Esophagus muscularis mucosa (tissue), 4 donors: ENCODE measurements around the gene CDKN2C. TPM values are rescaled to one million over a fixed set of nuclear protein-coding genes. Genes with fewer than 3 reads are reported as not detected.

Experiments
- DNase-seq: peaks from one replicate; pipeline ENCODE4 v3.0.0-alpha.2; 2017; ENCODE audit errors: extremely low spot score
- H3K27ac ChIP-seq, 4 donors: fragments of 200-600 bp; sonication (generic); replicated peaks in 1 of 4; 1 replicate in 3 of 4; 2 replicates in 1 of 4; pipeline ENCODE4 v1.5.1; 2016 to 2019; ENCODE audit warnings: mild to moderate bottlenecking in 1 of 4
- H3K27me3 ChIP-seq, 4 donors: fragments of 200-600 bp; sonication (generic); one replicate each; pipeline versions ENCODE4 v1.5.1 to v1.6.0; 2016 to 2019
- H3K36me3 ChIP-seq, 4 donors: fragments of 200-600 bp; sonication (generic); one replicate each; pipeline ENCODE4 v1.5.1; 2016 to 2019
- H3K4me1 ChIP-seq, 4 donors: fragments of 200-600 bp; sonication (generic); one replicate each; pipeline ENCODE4 v1.5.1; 2016 to 2019
- H3K4me3 ChIP-seq, 4 donors: fragments of 200-600 bp; sonication (generic); 1 replicate in 2 of 4; 2 replicates in 2 of 4; pipeline ENCODE4 v1.5.1; 2016 to 2019; ENCODE audit warnings: mild to moderate bottlenecking in 4 of 4, moderate library complexity in 1 of 4
- H3K9me3 ChIP-seq, 4 donors: fragments of 200-600 bp; sonication (generic); 1 replicate in 3 of 4; 2 replicates in 1 of 4; pipeline ENCODE4 v1.5.1; 2016 to 2019
- CTCF ChIP-seq, 3 experiments: fragments of 200-600 bp in 2 of 3; fragments of 450-650 bp in 1 of 3; sonication (generic) in 2 of 3; IDR thresholded peaks; one replicate each; pipeline ENCODE4 v1.5.1; 2017 to 2019; ENCODE audit warnings: antibody characterized with exemption in 3 of 3, mild to moderate bottlenecking in 2 of 3, moderate library complexity in 1 of 3
- EP300 ChIP-seq: sonication (generic); formaldehyde crosslinking; IDR thresholded peaks from one replicate; pipeline ENCODE4 v1.6.1; 2017; ENCODE audit warnings: antibody characterized with exemption
- POLR2A ChIP-seq: fragments of 450-650 bp; IDR thresholded peaks from one replicate; pipeline ENCODE4 v1.6.1; 2017; ENCODE audit warnings: antibody characterized with exemption, moderate library complexity, mild to moderate bottlenecking, low read depth
- POLR2AphosphoS5 ChIP-seq, 2 donors: sonication (generic); formaldehyde crosslinking; IDR thresholded peaks; one replicate each; pipeline ENCODE4 v1.6.1; 2017; ENCODE audit warnings: antibody characterized with exemption in 2 of 2
- WGBS: methylation state at CpG from one replicate; pipeline ENCODE4 v1.1.5; 2018; 5-methylcytosine and 5-hydroxymethylcytosine counted together
- intact Hi-C: fragments of 100-400 bp; cut with DNase I; formaldehyde crosslinking; loops from one replicate; pipeline ENCODE4 v1.15.1; 2023
- total RNA-seq, 4 donors: library from RNA; depleted of rRNA; stranded (reverse); fragments of >200 nt; gene quantifications; one replicate each; pipeline versions ENCODE4 v1.1.0 to v1.2.1, GENCODE V29; 2016

CDKN2C gene
- total RNA-seq, 4 donors from 2014 or later = 20.4 to 37.4 (median 27.0) TPM

GRCh38 chr1:50974618-50974935, 4.5 kb downstream of the CDKN2C start:
- DNase-seq = no peak
- TF ChIP-seq POLR2AphosphoS5 (IDR thresholded peaks at IDR 0.05) (no peak), CTCF (IDR thresholded peaks at IDR 0.05) (no peak), POLR2A (no peak), EP300 (no peak)
- 59% methylated on average over 1 of the region's 1 CpG for WGBS
- intact Hi-C loops = no loop called here
- H3K4me1 ChIP-seq = peaks cover 0 to 40% (median 23%) of the 10 kb centered on the region in 4 donors
- H3K4me3 ChIP-seq = no peak overlapping the region
- H3K27ac ChIP-seq = peak overlapping the region; percentile 28 to 99 (median 82)
- H3K27me3 ChIP-seq = no peaks in the 10 kb centered on the region
- H3K9me3 ChIP-seq = no peaks in the 10 kb centered on the region
- H3K36me3 ChIP-seq = peaks cover 0 to 5% (median 0%) of the 10 kb centered on the region in 4 donors

GRCh38 chr1:50975436-50975835, 5.4 kb downstream of the CDKN2C start:
- intact Hi-C loops = no loop called here

GRCh38 chr1:50976111-50976889, 6.3 kb downstream of the CDKN2C start:
- 59% methylated on average over 19 of the region's 19 CpGs for WGBS
- H3K4me1 ChIP-seq = peaks cover 0 to 50% (median 30%) of the 10 kb centered on the region in 4 donors

More at GRCh38 chr1:50975436-50975835, 5.4 kb downstream of the CDKN2C start:
- Histone ChIP-seq H3K36me3 (peaks cover 0 to 5% (median 0%) of the 10 kb centered on the region in 4 donors), H3K4me3 (no peak overlapping the region), H3K27ac (peak overlapping the region; percentile 95 to 100 (median 98)), H3K4me1 (peaks cover 0 to 48% (median 26%) of the 10 kb centered on the region in 4 donors), H3K9me3 (no peaks in the 10 kb centered on the region), H3K27me3 (no peaks in the 10 kb centered on the region)
- TF ChIP-seq POLR2AphosphoS5 (IDR thresholded peaks at IDR 0.05) (no peak), CTCF (IDR thresholded peaks at IDR 0.05) (no peak), POLR2A (no peak), EP300 (no peak)
- WGBS = 52% methylated on average over 1 of the region's 1 CpG
- DNase-seq = no peak

GRCh38 chr1:50976890-50977574, 7.0 kb downstream of the CDKN2C start:
- Histone ChIP-seq H3K36me3 (peaks cover 0 to 5% (median 0%) of the 10 kb centered on the region in 4 donors), H3K4me1 (peaks cover 0 to 57% (median 31%) of the 10 kb centered on the region in 4 donors), H3K9me3 (no peaks in the 10 kb centered on the region), H3K4me3 (peak overlapping the region; percentile 77 to 97 (median 88)), H3K27ac (peak overlapping the region; percentile 95 to 100 (median 98)), H3K27me3 (no peaks in the 10 kb centered on the region)
- 6% methylated on average over 26 of the region's 26 CpGs for WGBS
- DNase-seq = peak; percentile 92
- intact Hi-C loops = no loop called here
- no peak for TF ChIP-seq EP300
- TF ChIP-seq POLR2AphosphoS5 (IDR thresholded peaks at IDR 0.05) = peak; percentile 9 to 32
- TF ChIP-seq CTCF (IDR thresholded peaks at IDR 0.05) = no peak
- no peak for TF ChIP-seq POLR2A

More at GRCh38 chr1:50976111-50976889, 6.3 kb downstream of the CDKN2C start:
- Histone ChIP-seq H3K27me3 (no peaks in the 10 kb centered on the region), H3K4me3 (peak overlapping the region; percentile 77 to 97 (median 88)), H3K27ac (peak overlapping the region; percentile 95 to 100 (median 98)), H3K36me3 (peaks cover 0 to 5% (median 0%) of the 10 kb centered on the region in 4 donors), H3K9me3 (no peaks in the 10 kb centered on the region)
- DNase-seq = no peak
- intact Hi-C loops = no loop called here
- TF ChIP-seq CTCF (IDR thresholded peaks at IDR 0.05) (no peak), POLR2AphosphoS5 (IDR thresholded peaks at IDR 0.05) (peak in 1 of 2 donors; percentile 2)
